HuH-7 (cell line): ENCODE measurements around the gene FAM163B.

ENCODE experiments used
- DNase-seq: peaks from one replicate; pipeline ENCODE4 v3.0.0; 2011; ENCODE audit warnings: low spot score

FAM163B gene

DNA sequence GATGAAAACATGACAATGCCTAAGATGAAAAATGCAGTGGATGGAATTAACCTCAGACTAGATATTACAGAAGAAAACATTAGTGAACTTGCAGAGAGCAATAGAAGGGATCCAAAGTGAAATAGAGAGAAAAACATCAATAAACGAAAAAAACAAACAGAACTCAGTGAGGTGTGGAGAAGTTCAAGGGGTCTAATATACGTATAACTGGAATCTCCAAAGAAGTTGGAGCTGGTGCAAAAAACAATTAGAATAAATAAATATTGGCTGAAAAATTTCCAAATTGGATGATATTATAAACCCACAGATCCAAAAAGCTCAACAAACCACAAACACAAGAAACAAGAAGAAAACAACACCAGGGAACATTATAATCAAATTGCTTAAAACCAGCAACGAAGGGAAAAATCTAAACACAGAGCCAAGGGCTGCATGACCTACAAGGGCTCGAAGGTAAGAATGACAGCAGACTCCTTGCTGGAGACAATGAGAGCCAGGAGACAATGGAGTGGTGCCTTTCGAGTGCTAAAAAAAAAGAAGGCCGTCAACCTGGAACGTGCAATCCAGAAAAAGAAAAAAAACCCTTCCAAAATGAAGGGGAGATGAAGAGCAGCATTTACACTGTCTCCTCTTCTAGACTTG is 11.8 kb downstream of the FAM163B start:
- no peak for DNase-seq

- DNase-seq: no peak
Measured at GRCh38 chr9:133595910-133596309, 13.3 kb downstream of the FAM163B start.

- no peak for DNase-seq
Measured at GRCh38 chr9:133594310-133594709, 14.9 kb downstream of the FAM163B start.

DNA sequence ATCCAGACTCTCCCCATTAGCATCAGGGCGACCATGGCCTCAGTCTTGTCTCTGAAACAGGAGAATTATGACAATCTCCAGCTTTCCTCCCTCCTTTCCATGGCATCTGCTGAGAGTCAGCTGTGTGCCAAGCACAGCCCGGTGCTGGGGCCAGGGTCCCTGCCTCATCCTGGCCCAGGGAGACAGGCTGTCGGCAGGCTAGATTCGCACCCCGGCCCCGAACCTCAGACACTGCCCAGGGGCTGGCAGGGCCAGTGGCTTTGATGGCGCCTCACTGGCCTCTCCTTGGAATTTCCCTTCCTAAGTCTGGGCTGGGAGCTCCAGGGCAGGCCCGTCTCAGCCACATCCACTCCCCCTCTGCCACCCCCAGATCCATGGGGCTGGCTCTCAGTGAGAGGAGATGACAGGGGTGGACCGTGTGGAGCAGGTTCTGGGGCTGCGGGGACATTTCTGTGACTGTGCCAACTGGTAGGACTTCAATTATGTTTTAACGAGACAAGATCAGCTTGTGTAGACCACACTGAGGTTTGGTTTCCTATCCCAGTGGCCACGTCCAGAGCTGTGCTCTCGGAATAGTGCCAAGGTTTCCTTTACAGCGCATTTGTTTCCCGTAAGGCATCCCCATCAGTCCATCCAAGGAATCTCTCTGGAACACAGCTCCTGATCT is 15.5 kb downstream of the FAM163B start:
- no peak for DNase-seq

GRCh38 chr9:133592731-133593409 is 16.3 kb downstream of the FAM163B start:
- no peak for DNase-seq

DNA sequence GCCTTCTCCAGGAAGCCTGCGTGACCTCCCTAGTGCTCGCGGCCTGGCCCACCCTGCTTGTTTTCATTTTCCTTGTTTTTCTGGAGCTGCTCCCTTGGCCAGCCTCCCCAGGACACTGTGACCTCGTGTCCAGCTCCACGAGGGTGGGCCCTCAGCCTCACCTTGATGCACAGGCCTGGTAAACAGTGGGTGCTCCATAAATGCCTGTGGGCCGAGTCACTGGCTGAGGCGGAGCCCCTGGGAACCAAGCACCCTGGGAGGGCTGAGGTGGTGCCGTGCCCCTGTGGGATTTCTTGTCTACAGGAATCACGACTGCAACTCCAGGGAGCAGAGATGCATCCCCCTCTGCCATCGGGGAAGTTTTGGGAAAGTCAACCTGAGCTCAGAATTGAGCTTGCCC is 17.2 kb downstream of the FAM163B start:
- no peak for DNase-seq

DNA sequence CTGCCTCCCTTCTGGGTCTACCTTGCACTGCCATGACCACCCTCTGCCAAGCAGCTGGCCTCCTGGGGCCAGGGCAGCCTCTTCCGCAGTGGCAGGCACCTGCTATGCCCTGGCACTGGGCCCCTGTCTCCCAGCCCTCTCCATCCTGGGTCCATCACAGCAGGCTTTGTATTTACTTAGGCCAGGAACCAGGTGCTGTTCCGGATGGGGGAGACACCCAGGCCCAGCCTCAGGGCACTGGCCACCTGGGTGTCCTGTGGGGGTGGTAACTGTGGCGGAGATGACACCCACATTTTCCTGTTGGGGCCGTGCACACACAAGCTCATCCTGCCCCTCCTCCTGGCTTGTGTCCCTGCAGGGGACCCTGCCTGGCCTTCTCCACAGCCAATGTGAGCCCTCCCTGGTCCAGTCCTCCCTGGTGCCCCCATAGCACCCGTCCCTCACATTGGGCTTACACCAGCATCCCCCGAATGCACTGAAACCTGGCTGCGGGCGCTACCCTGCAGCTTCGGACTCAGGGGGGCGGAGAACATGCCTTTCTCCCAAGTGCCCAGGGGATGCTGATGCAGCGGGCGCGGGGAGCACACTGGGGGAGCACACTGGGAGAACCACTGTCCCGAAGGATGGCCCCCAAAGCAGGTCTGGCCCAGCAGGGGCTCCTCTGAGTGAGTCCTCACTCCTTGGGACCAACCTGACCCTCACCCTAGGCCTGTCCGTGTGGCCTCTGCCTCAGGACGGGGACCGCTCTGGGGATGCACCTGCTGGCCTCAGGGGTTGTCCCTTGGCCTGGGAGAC is 17.9 kb downstream of the FAM163B start:
- DNase-seq: no peak

DNA sequence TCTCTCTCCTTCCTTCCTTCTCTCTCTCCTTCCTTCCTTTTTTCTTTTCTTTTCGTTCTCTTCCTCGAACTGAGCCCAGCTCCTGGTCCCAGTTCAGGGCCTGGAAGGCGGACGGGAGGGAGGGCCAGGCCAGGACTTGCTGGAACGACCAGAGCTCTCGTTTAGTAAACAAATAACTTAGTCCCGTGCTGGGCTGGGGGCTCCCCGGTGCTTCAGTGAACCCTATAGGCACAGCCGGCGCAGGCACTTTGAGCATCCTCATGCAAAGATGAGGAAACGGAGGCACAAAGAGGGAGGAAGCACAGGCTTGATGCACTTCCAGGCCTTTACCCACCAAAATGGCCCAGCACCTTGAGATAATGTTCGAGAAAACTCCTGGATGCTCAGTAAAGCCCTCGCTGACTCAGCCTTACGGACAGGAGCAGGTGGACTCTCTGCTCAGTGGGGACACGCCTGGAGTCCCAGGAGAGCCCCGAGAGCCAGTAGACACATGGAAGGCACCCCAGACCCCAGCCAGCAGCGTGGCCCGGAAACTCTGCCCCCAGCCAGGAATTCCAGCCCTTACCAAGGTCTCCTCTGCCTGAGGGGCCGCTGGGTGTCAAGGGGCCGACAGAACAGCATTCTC is 18.8 kb downstream of the FAM163B start:
- no peak for DNase-seq

DNA sequence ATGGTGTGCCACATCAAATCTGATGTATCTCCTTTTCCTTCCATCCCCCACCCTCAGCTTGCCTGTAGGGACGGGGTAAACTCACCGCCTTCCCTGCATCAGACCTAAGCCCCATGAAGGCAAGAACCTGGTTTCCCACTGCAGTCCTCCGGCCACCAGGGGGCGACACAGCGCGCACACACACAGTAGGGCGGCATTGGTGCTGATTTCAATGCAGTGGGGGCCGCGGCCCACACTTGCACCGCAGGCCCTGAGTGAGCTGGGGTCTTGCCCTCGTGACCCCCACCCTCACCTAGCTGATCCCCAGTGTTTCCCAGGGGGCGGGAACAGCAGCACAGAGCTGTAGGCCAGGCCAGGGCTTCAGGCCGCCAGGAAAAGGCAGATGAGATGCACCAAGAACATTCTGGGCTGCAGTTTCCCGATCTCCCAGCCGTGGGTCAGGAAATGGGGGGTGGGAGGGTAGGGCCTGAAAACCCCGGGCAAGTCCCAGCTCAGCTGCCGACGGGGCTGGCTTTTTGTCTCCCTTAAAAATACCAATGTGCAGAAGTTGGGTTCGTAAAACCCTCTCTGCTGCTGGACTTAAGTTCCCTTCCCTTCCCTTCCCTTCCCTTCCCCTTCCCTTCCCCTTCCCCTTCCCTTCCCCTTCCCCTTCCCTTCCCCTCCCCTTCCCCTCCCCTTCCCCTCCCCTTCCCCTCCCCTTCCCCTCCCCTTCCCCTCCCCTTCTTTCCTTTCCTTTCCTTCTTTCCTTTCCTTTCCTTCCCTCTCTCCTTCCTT is 19.5 kb downstream of the FAM163B start:
- no peak for DNase-seq

DNA sequence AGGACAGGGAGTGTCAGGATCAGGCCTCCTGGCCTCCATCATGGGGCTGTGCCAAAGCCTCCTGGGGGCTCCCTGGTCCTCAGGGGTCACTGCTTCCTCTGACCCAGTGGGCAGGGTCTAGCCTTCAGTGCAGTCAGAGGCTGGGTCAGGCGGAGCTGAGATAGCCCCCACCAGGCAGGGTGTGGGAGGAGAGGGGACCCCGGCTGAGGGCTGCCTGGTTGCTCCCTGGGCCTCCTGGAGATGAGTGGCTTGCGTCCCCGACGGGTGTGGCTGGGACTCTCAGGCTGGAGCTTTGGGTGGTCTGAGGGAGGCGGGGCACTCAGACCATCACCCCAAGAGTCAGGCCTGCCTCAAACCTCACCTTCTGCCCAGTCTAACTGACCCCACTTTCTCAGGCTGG is 21.7 kb downstream of the FAM163B start:
- no peak for DNase-seq

DNA sequence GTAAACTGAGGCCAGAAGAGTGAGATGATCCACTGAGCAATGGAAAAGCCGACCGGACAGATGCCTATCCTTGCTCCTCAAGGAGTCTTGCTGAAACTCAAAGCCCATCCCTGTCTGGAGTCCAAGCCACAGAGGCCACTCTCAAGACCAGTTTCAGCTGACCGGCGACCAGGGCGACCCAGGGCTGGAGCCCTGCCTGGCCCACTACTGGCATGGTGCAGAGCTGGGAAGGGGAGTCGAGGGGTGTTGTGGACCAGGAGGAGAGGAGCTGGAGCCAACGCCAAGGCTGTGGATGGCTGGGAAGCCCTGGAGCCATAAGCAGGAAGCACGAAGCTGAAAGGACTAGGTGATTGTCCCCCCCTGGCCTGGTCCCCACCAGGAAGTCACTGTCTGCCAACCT is 22.1 kb downstream of the FAM163B start:
- DNase-seq: no peak

DNA sequence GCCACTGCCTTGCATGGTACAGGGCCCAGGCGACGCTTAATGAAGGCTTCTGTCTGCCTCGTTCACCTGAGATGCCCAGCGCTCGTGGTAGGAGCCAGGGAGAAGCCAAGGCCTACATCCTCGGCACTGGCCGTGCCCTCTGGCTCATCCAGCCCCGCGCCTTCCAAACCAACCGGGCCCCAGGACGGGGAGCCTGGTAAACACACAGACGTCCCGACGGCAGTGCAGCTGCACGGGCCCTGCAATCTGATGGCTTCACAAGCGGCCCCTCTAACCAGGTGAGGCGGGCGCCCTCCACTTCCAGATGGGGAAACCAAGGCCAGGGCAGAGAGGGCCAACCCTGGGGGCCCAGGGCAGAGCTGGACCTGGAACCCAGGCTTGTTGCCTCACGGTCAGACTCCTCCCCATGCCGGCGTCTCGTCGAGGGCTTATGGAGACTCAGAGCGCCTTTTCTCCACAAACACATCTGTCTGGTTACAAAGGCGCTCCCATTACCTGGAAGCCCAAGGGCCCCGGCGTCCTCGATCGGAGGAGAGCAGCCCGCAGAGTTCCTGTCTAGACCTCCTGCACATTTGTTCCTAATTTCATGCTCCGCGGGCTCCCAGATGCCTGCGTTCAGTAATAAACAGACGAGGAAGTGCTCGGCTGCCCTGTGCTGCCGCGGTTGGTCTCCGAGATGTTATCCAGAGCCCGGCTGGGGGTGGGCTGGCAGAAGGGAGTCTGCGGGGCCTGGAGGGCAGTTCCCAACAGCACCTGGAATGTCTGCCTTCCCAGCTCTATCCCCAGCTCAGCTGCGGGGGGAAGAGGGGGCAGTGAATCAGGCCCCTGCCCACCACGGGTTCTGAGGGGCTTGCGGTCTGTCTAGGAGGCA is 23.5 kb downstream of the FAM163B start:
- DNase-seq: no peak

DNA sequence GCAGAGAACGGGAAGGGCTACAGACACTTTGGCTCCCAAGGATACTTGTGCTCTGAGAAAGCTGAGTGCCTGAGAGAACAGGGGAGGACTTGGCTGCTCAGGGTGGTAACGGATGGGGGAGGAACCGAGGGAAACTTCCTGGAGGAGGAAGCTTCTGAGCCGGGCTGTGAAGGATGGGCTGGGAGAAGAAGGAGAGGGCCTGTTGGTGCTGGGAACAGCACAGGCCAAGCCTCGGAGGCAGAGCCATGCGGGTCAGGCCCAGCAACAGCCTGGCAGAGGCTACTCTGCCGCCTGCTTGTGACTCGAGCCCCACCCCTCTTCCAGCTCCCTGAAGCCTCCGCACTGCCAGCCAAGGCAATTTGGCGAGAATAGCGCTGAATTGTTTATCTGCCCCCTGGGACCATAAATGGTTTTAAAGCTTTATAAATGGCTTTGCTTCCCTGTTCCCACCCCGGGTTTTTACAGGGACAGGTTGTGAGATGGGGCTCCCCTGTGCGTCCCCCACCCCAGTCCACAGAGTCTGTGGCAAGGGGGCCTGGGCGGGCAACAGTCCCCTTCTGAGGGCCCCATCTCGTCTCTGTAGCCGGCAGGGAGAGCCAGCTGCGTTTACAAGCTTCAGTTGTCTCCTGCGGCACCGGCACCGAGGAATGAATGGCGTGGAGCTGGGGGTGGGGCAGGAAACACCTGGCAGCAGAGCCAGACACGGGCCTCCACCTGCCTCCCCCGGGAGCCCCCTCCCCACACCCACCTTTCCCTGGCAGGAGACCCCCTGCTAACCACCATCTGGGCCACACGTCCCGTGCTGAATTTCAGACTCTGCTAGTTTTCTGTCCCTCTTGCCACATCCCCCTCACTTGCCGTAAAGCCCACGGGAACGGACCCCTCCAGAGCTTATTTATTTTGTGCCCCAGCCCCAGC is 24.4 kb downstream of the FAM163B start:
- DNase-seq: no peak

- DNase-seq: no peak
Measured at GRCh38 chr9:133584167-133584558, 25.0 kb downstream of the FAM163B start.

DNA sequence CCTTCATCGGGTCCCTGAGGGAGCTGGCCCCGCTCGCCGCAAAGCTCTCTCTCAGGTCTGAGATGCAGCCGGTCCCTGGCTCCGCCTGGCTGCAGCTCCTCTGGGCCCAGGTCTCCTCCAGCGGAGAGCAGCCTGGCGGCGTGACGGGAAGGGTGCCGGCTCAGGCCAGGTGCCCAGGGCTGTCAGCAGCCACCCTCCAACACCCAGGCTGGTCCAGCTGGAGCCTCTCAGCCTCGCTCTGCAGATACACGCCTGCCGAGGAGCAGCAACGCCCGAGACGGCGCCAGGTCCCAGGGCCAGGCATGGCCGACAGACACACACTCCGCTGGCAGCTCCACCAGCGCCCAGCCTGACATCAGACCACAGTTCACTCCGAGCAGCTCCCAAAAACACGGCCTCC is 25.6 kb downstream of the FAM163B start:
- DNase-seq: no peak

- no peak for DNase-seq
Measured at GRCh38 chr9:133583111-133583510, 26.1 kb downstream of the FAM163B start.

DNA sequence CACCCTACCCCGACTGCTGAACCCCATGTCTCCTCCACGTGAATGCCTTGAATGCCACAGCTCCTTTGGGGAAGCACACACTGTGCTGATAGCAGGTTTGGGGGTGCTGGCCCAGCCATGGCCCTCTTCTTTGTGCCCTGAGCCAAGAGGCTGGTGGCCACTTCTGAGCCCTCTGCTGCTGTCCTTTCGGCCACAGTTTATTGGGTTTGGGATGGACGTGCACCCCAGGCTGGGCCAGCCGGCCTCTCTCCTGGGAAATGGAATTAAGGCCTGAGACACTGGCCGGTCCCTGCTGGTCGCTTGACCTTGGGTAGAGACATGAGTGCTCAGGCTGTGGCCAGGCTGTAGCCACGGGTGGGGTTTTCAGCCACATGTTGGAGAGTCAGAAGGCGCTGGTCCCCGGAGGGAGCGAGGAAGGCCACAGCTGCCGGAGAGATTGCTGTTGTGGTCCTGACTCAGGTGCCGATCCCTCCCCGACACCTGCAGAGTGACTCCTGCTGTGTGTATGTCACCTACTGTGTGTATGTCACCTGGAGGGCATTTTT is 26.6 kb downstream of the FAM163B start:
- no peak for DNase-seq

GRCh38 chr9:133581513-133582343 is 27.5 kb downstream of the FAM163B start:
- DNase-seq: no peak
